Activated naive CD4-positive, alpha-beta T cell treated with anti-CD3 and anti-CD28 coated beads, Interleukin-2, amount 50 U/mL, for 24 hours (primary cell): Measurements from ENCODE around the gene FCRL3.
"Not testable (repeated sequence)": the region's sequence is repeated elsewhere in the genome, so short reads cannot be mapped to it uniquely, and the experiment has no call there.

Source experiments
- H3K27ac Mint-ChIP-seq: one replicate; pipeline ENCODE4 v1.8.0; 2021; ENCODE audit warnings: mild to moderate bottlenecking, mixed read lengths
- H3K27me3 Mint-ChIP-seq: one replicate; pipeline ENCODE4 v1.8.0; 2021; ENCODE audit warnings: mixed read lengths
- H3K36me3 Mint-ChIP-seq: one replicate; pipeline ENCODE4 v1.8.0; 2021; ENCODE audit warnings: mixed read lengths
- H3K4me1 Mint-ChIP-seq: one replicate; pipeline ENCODE4 v1.8.0; 2021; ENCODE audit warnings: mixed read lengths
- H3K4me3 Mint-ChIP-seq: one replicate; pipeline ENCODE4 v1.8.0; 2021; ENCODE audit warnings: mild to moderate bottlenecking, mixed read lengths
- H3K9me3 Mint-ChIP-seq: one replicate; pipeline ENCODE4 v1.8.0; 2021; ENCODE audit warnings: mixed read lengths

The FCRL3 gene, protein sequence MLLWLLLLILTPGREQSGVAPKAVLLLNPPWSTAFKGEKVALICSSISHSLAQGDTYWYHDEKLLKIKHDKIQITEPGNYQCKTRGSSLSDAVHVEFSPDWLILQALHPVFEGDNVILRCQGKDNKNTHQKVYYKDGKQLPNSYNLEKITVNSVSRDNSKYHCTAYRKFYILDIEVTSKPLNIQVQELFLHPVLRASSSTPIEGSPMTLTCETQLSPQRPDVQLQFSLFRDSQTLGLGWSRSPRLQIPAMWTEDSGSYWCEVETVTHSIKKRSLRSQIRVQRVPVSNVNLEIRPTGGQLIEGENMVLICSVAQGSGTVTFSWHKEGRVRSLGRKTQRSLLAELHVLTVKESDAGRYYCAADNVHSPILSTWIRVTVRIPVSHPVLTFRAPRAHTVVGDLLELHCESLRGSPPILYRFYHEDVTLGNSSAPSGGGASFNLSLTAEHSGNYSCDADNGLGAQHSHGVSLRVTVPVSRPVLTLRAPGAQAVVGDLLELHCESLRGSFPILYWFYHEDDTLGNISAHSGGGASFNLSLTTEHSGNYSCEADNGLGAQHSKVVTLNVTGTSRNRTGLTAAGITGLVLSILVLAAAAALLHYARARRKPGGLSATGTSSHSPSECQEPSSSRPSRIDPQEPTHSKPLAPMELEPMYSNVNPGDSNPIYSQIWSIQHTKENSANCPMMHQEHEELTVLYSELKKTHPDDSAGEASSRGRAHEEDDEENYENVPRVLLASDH

DNA sequence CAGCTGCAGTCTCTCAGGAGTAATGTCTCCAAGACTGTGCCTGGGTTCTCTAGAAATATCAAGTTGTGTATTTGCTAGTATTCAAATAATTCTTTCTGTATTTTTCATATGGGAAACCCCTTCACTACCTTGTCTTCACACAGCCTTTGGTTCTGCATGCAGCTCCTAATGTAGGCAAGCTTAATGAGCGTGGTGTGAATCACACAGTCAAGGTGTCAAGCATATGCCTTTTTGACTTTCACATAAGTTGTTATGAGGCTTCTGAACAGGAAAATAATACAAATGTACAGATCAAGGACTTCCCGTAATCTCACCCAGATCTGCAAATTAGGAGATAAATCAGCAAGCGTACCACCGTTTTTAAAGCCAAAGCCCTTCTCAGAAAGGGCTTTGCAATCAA is at the start of gene FCRL3:
FCRL3 (minus strand) TSS at position 38 of the 400 bp plus-strand sequence. CDS start 280 bp downstream, outside the sequence.
- no peaks in the 10 kb centered on the region for H3K9me3 Mint-ChIP-seq
- H3K36me3 Mint-ChIP-seq, result no peaks in the 10 kb centered on the region

DNA sequence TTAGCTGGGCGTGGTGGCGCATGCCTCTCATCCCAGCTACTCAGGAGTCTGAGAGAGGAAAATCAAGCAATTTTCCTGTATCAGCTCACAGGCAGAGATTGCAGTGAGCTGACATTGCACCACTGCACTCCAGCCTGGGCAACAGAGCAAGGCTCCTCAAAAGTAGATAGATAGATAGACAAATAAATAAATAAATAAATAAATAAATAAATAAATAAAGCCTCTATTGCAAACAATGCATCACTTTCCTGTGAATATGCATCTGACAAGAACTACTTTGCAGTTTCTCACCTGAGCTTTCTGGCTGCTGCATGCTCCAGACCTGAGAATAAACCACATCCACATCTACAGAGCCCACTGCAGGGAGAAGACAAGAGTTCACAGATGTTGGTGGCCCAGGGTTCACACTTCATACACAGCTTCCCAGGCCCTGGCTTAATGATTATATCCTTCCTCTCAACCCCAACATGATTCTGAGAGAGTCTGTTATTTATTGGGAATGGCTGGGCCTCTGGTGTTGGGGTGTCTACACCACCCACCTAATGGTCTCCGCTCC is 47.8 kb upstream of the FCRL3 start:
- H3K27ac Mint-ChIP-seq, result no peak overlapping the region
- H3K4me1 Mint-ChIP-seq, result no peaks in the 10 kb centered on the region
- peaks cover 1% of the 10 kb centered on the region for H3K27me3 Mint-ChIP-seq
- no peaks in the 10 kb centered on the region for H3K36me3 Mint-ChIP-seq
- no peaks in the 10 kb centered on the region for H3K9me3 Mint-ChIP-seq
- no peak overlapping the region for H3K4me3 Mint-ChIP-seq

More for the DNA sequence above, at the start of gene FCRL3:
- peaks cover 5% of the 10 kb centered on the region for H3K27me3 Mint-ChIP-seq
- H3K4me1 Mint-ChIP-seq, result no peaks in the 10 kb centered on the region
- peak within 1 kb of the TSS; percentile 27 for H3K4me3 Mint-ChIP-seq
- H3K27ac Mint-ChIP-seq, result no peak within 1 kb of the TSS

DNA sequence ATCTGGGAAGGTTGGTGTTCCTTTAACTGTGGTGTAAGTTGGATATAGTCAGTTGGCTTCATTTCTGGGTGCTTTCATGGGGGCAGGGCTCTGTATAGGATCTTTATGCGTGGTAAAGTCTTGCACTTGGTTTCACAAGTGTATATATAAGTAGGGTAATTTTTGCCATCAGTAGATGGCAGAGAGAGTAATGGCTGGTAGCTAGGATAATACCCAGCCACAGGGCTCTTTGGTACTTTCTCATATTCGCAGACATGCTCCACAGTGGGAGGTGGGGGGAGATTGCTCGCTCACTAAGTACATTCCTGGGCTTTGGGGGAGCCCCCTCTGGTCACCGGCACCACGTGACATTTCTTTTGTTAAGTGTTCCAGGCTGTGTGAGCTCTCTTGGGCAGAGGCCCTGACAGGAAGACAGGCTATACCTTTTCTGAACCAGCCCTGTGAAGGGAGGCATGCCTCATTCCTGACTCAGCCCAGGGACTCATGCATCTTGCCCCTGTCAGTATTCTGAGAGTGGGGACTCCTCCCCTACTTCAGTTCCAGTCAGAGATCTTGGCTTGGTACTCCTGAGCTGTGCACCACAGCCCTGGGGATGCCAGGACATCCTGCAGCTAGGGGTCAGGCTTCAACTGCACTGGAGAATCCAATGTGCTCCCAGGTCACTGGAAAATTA is 38.8 kb upstream of the FCRL3 start:
- H3K27ac Mint-ChIP-seq, result no peak overlapping the region
- no peak overlapping the region for H3K4me3 Mint-ChIP-seq
- no peaks in the 10 kb centered on the region for H3K4me1 Mint-ChIP-seq
- H3K27me3 Mint-ChIP-seq, result peaks cover 5% of the 10 kb centered on the region
- H3K9me3 Mint-ChIP-seq, result peaks cover 5% of the 10 kb centered on the region
- H3K36me3 Mint-ChIP-seq, result no peaks in the 10 kb centered on the region

DNA sequence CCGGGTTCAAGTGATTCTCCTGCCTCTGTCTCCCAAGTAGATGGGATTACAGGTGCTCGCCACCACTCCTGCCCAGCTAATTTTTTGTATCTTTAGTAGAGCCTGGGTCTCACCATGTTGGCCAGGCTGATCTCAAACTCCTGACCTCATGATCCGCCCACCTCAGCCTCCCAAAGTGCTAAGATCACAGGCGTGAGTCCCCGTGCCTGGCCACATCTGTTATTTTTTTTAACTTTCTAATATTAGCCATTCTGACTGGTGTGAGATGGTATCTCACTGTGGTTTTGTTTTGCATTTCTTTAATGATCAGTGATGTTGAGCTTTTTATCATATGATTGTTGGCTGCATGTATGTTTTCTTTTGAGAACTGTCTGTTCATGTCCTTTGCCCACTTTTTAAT is 35.4 kb upstream of the FCRL3 start:
- H3K36me3 Mint-ChIP-seq, H3K9me3 Mint-ChIP-seq, H3K4me1 Mint-ChIP-seq, H3K27ac Mint-ChIP-seq, H3K27me3 Mint-ChIP-seq, H3K4me3 Mint-ChIP-seq: not testable (repeated sequence)

DNA sequence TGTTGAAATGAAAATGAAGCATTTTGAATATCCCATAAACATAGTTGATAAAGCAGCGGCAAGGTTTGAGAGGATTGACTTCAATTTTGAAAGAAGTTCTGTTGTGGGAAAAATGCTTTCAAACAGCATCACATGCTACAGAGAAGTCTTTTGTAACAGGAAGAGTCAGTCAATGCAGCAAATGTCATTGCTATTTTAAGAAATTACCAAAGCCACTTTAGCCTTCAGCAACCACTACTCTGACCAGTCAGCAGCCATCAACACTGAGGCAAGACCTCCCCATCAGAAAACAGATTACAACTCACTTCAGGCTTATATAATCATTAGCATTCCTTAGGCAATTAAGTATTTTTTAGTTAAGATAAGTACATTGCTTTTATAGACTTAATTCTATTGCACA is 33.8 kb upstream of the FCRL3 start:
- Mint-ChIP-seq H3K4me1 (no peaks in the 10 kb centered on the region), H3K36me3 (no peaks in the 10 kb centered on the region), H3K27me3 (peaks cover 1% of the 10 kb centered on the region), H3K27ac (no peak overlapping the region), H3K9me3 (peaks cover 5% of the 10 kb centered on the region), H3K4me3 (no peak overlapping the region)

DNA sequence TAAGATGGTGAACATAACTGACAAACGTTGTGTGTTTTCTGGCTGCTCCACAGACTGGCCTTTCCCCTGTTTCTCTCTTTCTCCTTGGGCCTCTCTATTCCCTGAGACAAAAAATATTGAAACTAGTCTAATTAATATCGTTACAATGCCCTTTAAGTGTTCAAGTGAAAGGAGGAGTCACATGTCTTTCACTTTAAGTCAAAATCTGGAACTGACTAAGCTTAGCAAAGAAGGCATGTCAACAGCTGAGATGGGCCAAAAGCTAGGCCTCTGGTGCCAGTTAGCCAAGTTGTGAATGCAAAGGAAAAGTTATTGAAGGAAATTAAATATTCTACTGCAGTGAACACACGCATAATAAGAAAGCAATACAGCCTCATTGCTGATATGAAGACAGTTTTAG is 32.2 kb upstream of the FCRL3 start:
- peaks cover 5% of the 10 kb centered on the region for H3K27me3 Mint-ChIP-seq
- H3K27ac Mint-ChIP-seq, result no peak overlapping the region
- no peak overlapping the region for H3K4me3 Mint-ChIP-seq
- H3K4me1 Mint-ChIP-seq, result no peaks in the 10 kb centered on the region
- no peaks in the 10 kb centered on the region for H3K36me3 Mint-ChIP-seq
- H3K9me3 Mint-ChIP-seq, result no peaks in the 10 kb centered on the region

DNA sequence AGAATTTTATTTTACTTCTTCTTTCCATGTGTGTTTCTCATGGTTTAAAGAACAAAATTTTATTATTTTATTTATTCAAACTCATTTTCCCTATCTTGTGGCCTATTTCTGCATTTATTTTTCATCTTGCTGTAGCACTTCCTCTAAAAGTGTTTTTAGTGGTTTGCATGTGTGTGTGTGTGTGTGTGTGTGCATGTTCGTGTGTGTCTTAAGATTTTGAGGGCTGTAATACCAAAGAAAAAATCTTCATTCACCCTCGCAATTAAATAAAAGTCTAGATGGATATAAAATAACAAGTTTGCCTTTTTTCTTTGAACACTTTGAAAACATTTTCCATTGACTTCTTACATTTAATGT is 24.6 kb upstream of the FCRL3 start:
- peaks cover 8% of the 10 kb centered on the region for H3K4me1 Mint-ChIP-seq
- H3K27me3 Mint-ChIP-seq, result peaks cover 12% of the 10 kb centered on the region
- H3K9me3 Mint-ChIP-seq, result peaks cover 7% of the 10 kb centered on the region
- H3K4me3 Mint-ChIP-seq, result no peak overlapping the region
- H3K36me3 Mint-ChIP-seq, result no peaks in the 10 kb centered on the region
- H3K27ac Mint-ChIP-seq, result no peak overlapping the region

DNA sequence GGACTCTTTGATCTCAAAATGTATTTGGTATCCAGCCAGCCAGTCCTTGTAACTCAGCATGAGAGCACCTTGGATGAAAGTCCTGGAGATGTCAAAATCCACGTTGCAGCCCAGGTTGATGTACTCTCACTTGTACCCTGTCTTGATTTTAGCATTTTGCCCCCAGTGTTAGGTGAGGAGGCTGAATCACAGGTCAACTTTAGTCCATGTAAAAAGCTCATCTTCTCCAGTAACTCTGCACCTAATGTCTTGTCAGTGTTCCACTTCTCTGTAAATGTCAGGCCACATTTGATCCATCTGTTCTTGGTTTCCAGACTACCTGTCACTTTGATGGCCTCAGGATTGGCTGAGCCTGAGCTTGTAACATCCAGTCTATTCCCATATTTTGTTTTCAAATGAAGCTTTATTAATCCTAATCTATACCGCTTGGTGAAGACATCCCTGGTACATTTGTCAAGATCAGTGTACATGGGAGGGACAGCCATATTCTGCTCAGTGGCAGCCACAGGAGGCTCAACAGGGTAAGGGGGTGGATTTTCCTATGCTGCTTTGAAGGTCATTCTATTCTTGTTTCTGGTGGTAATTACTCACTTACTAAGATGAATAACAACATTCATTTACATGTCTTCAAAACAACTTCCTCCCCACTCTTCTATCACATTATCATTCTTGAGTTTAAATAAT is 24.1 kb upstream of the FCRL3 start:
- H3K4me3 Mint-ChIP-seq, result no peak overlapping the region
- peaks cover 12% of the 10 kb centered on the region for H3K27me3 Mint-ChIP-seq
- peaks cover 7% of the 10 kb centered on the region for H3K9me3 Mint-ChIP-seq
- H3K4me1 Mint-ChIP-seq, result peaks cover 8% of the 10 kb centered on the region
- no peak overlapping the region for H3K27ac Mint-ChIP-seq
- no peaks in the 10 kb centered on the region for H3K36me3 Mint-ChIP-seq

DNA sequence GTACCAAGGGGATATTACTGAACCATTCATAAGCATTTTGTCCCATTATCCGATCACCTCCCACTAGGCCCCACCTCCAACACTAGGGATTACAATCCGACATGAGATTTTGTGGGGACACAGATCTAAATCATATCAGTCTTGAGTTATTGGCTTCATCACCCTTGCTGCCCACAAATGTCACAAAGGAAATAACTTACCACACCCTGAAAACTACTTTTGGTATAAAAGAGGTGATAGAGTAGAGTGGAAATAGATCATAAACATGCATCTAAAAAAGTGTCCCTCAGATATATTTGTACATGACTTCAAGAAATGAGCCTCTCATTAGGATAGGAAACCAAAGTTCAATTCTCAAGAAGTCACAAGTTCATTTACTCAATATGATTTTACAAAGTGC is 22.6 kb upstream of the FCRL3 start:
- Mint-ChIP-seq H3K27me3 (peaks cover 12% of the 10 kb centered on the region), H3K4me3 (no peak overlapping the region), H3K27ac (no peak overlapping the region), H3K9me3 (peaks cover 7% of the 10 kb centered on the region), H3K4me1 (peaks cover 8% of the 10 kb centered on the region), H3K36me3 (no peaks in the 10 kb centered on the region)

DNA sequence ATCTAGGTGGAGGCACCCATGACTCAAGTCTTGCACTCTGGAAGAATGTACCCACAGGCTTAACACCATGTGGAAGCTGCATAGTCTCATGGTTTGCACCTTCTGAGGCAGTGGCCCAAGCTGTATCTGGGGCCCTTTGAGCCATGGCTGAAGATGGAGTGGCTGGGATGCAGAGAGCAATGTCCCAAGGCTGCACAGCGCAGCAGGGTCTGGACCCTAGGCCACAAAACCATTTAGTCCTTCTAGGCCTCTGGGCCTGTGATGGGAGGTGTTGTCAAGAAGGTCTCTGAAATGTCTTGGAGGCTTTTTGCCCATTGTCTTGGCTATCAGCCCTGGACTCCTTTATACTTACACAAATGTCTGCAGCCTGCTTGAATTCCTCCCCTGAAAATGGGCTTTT is 21.4 kb upstream of the FCRL3 start:
- Mint-ChIP-seq H3K9me3 (peaks cover 7% of the 10 kb centered on the region), H3K36me3 (no peaks in the 10 kb centered on the region), H3K4me3 (no peak overlapping the region), H3K27ac (no peak overlapping the region), H3K4me1 (peaks cover 8% of the 10 kb centered on the region), H3K27me3 (peaks cover 9% of the 10 kb centered on the region)

DNA sequence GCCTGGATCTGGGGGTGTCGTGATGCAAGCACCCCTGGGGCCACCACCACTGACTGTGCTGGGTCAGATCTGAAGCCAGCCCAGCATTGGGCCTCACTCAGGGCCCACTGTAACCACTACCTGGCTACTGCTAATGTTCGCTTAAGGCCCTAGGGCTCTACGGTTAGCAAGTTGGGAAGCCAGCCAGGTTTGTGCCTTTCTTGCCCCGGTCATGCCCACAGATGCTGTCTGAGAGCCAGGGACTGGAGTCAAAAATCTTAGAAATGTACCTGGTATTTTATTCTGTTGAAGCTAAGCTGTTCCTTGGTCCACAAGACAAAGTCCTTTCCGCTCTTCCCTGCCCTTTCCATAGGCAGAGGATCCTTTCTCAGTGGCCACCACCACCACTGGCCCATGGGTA is 15.2 kb upstream of the FCRL3 start:
- H3K4me3 Mint-ChIP-seq, result no peak overlapping the region
- peaks cover 5% of the 10 kb centered on the region for H3K9me3 Mint-ChIP-seq
- peaks cover 4% of the 10 kb centered on the region for H3K27me3 Mint-ChIP-seq
- no peaks in the 10 kb centered on the region for H3K4me1 Mint-ChIP-seq
- H3K36me3 Mint-ChIP-seq, result no peaks in the 10 kb centered on the region
- no peak overlapping the region for H3K27ac Mint-ChIP-seq

DNA sequence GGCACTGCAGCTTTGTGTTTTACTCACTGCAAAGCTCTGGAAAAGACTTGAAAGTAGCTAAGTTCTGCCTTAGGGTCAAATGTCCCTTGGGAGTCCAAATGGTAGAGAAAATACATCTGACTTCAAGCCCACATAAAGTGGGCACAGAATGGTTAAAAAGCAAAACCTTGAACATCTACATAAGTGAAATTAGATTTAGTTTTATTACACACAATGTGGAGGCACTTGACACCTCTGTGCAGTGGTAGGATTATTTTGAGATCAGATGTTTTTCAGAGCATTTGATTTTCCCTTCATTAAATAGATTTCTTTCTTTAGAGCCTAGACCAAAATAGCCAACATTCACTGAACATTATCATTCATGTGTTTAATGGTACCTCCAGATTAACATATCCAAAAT is 11.2 kb upstream of the FCRL3 start:
- Mint-ChIP-seq H3K4me1 (no peaks in the 10 kb centered on the region), H3K27ac (no peak overlapping the region), H3K9me3 (peaks cover 5% of the 10 kb centered on the region)

DNA sequence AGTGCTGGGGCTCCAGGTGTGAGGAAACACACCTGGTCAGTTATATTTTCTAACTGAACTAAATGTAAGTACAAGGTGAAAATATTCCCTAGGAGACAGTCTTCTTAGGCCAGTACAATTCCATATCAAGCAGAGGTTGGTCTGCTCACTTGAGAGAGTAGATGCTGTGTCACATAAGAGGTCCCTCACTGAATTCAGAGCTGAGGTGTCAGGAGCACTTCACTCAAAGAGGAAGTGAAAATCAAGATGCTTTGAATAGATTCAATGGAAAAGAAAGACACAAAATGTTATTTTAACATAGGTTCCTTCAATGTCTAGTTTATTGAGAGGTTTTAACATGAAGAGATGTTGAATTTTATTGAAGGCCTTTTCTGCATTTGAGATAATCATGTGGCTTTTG is 4.3 kb upstream of the FCRL3 start:
- Mint-ChIP-seq H3K4me1 (no peaks in the 10 kb centered on the region), H3K9me3 (peaks cover 6% of the 10 kb centered on the region), H3K36me3 (no peaks in the 10 kb centered on the region), H3K27me3 (peaks cover 3% of the 10 kb centered on the region), H3K4me3 (no peak overlapping the region), H3K27ac (no peak overlapping the region)

More for the DNA sequence above, 11.2 kb upstream of the FCRL3 start:
- Mint-ChIP-seq H3K36me3 (no peaks in the 10 kb centered on the region), H3K27me3 (no peaks in the 10 kb centered on the region), H3K4me3 (no peak overlapping the region)

DNA sequence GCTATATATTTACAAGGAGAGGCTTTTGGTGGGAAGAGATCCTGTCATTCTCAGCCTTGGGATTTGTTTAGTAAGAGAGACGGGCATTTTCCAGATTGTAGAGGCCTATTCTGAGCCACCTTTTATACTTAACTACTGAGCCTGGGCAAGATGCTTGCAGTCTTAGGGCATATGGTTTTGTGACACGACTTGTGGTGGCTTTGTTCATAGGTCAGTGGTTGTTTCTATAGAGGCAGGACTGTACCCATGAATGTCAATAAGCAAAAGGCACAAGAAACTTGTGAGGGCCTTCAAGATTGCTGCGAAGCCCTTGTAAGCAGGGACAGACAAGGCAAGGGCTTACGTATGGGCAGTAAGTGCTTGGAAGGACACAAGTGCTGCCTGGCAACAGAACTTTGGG is 3.4 kb upstream of the FCRL3 start:
- H3K27ac Mint-ChIP-seq, result no peak overlapping the region
- peaks cover 6% of the 10 kb centered on the region for H3K9me3 Mint-ChIP-seq
- peaks cover 3% of the 10 kb centered on the region for H3K27me3 Mint-ChIP-seq
- no peak overlapping the region for H3K4me3 Mint-ChIP-seq
- H3K4me1 Mint-ChIP-seq, result no peaks in the 10 kb centered on the region
- no peaks in the 10 kb centered on the region for H3K36me3 Mint-ChIP-seq

DNA sequence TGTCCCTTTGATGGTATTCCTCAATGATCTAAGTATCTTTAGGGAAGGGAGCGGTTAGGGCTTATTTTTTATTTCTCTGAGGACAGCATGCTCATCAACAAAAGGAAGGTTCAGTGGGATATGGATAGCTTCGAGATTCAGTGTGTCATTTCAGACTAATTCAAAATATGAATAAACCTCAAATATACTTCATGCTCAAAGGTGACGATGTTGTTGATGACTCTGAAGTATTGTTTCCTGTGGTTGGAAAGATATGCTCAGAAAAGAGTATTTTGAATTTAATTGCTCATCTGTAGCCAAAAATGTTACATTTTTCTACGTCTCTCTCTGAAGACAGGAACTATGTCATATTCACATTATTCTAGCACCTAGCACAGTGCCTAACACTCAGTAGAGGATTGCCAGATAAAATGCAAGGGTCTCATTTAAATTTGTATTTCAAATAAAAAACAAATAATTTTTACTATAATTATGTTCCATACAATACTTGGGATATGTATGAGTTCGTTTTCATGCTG is 1.8 kb upstream of the FCRL3 start:
- H3K36me3 Mint-ChIP-seq, result no peaks in the 10 kb centered on the region
- no peak overlapping the region for H3K4me3 Mint-ChIP-seq
- H3K27ac Mint-ChIP-seq, result no peak overlapping the region
- peaks cover 6% of the 10 kb centered on the region for H3K27me3 Mint-ChIP-seq
- H3K9me3 Mint-ChIP-seq, result peaks cover 6% of the 10 kb centered on the region
- no peaks in the 10 kb centered on the region for H3K4me1 Mint-ChIP-seq
